ENCODE data around the gene CRYBG3.

DNA sequence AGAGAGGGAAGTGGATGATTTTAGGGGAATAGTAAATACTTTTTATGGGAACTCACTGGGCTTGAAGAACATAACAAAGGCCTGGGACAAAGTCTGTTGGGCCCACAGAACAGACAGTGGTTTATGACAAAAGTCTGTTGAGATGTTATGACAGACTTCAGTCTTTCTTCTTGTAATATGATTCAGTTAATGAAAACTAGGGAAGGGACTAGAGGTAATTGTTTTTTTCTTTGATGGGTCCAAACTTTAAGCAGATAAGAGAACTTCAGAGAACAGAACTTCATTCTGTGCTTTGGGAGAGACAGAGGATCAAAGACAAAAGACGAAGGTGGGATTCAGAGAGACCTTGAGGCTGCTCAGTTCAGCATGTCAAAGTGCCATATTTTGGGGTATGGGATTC lies 9.3 kb downstream of the CRYBG3 start:
- TF ChIP-seq CTCF (conservative IDR thresholded peaks at IDR 0.05 in 1 of 2, IDR thresholded peaks at IDR 0.05 in 1 of 2; ENCODE audit: low read depth in 1 of 2, low read length in 2 of 2) (no peak), EZH2 (IDR thresholded peaks at IDR 0.05; ENCODE audit: low read length, missing control alignments) (no peak)

All from fibroblast of lung (primary cell).